Stimulated activated CD4-positive, alpha-beta T cell treated with anti-CD3 and anti-CD28 coated beads, Interleukin-12 subunit alpha, Interleukin-12 subunit beta, amount 100 ng/mL, for 48 hours (primary cell): Measurements from ENCODE around the gene CCIN.
"Not testable (repeated sequence)": the region's sequence is repeated elsewhere in the genome, so short reads cannot be mapped to it uniquely, and the experiment has no call there.

ENCODE experiments used
- DNase-seq, 3 donors: peaks; one replicate each; pipeline ENCODE4 v3.0.0-alpha.2; 2020; ENCODE audit warnings: low read depth in 2 of 3, low spot score in 1 of 3

CCIN gene

DNA sequence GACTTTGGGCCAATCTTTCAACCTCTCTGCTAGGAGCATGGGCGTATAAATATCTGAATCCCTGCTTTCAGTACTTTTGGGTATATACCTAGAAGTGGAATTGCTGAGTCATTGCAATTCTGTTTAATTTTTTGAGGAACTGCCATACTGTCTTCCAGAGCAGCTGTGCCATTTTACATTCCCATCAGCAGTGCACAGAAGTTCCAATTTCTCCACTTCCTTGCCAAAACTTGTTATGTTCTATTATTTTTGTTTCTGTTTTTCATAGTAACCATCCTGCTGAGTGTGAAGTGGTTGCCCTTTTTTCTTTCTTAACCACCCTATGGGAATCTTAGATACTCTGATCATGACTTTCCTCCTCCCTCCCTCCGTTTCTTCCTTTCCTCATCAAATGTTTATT is 11.1 kb upstream of the CCIN start:
- DNase-seq: no peak

DNA sequence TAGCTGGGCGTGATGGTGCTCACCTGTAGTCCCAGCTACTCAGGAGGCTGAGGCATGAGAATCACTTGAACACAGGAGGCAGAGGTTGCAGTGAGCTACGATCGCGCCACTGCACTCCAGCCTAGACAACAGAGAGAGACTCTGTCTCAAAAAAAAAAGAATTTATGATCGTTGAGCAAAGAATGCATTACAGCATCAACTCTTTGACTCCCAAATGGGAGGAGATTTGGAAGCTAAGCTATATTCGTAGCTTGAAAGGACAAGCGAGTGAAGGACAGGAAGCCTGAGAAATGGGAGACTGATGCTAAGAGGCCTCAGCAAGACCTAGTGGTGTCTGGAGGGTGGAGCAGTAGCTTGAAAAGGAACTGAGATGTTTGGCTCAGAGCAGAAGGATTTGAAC is 10.3 kb upstream of the CCIN start:
- no peak for DNase-seq

DNA sequence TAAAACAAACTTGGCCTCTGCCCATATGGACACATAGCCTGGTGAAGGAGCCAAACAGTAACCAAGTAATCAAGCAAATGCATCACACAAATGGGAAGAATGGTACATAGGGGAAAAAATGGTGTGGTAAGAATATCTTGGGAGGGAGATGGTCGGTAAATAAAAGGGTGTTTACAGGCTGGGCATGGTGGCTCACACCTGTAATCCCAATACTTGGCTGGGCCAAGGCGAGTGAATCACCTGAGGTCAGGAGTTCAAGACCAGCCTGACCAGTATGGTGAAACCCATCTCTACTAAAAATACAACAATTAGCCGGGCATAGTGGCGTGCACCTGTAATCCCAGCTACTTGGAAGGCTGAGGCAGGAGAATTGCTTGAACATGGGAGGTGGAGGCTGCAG is 9.7 kb upstream of the CCIN start:
- DNase-seq: not testable (repeated sequence)

DNA sequence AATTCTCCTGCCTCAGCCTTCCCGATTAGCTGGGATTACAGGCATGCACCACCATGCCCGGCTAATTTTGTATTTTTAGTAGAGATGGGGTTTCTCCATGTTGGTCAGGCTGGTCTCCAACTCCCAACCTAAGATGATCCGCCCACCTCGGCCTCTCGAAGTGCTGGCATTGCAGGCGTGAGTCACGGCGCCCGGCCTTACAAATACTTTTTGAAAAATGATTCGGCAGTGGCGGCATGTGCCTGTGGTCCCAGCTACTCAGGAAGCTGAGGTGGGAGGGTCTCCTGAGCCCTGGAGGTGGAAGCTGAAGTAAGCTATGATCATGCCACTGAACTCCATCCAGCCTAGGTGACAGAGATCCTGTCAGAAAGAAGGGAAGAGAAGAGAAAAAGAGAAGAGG is 9.1 kb upstream of the CCIN start:
- DNase-seq: not testable (repeated sequence)

DNA sequence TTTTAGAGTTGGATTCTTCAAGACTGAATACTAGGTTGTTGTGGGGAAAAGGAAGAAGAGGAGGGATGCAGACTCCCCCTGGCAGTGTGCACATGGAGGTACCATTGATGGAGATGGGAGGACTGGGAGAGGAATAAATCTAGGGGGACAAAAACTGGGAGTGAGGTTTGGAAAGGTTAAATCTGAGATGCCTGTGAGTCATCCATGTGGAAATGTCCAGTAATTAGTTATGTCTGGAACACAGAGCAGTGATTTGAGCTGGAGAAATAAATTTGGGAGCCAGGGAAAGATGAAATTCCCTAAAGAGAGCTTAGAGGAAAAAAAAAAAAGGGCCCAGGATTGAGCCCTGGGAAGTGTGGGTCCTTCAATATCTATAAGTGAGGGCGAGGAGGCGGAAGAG is 8.0 kb upstream of the CCIN start:
- no peak for DNase-seq

DNA sequence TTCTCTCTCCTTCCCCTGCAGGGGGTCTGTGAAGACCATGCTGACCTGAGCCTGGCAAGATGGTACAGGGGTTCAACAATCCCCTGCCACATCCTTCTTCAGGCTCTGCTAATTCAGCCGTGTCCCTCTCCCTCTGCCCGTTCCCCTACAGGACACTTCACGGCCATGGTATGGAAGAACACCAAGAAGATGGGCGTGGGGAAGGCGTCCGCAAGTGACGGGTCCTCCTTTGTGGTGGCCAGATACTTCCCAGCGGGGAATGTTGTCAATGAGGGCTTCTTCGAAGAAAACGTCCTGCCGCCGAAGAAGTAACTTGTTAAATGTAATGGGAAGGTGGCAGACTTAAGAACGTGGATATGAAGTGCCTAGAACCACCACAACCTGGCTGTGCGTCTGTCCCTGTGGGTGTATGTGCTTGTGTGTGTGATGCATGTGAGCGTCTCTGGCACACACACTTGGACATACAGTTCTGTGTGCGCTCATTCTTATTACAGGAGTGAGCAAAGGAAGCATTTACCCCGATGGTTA is 6.9 kb upstream of the CCIN start:
- DNase-seq: no peak

DNA sequence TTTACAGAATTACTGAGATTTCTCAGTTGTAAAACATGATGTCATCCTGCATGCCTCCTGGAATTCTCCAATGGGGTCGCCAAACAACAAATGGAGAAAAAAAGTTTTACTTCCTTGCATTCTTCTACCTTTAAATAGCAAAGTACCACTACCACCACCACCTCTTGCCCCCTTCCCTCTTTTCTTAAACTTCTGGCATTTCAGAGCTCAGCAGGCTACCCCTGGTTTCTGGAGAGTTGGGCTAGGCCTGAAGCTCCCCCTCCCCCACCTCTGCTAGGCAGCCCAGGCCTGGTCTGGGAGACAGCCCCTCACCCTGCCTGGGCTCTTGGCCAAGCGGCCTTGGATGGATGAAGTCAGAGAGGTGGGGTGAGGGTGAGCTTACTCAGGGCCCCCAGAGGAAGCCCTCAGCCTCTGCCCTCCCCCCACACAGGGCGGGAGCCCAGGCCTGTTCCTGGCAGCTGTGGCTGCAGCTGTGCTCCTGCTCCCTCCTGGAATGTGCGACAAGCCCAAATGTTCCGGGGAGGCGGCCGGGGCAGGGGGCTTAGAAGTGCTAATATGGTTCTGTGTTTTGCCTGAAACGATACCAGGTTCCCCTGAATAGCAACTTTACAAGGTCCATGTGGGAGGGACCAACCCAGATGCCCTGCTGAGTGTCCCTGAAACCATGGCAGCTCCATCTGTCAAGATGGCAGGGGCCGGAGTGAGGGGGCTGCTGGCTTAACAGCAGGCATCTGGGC is 6.0 kb upstream of the CCIN start:
- DNase-seq: no peak

DNA sequence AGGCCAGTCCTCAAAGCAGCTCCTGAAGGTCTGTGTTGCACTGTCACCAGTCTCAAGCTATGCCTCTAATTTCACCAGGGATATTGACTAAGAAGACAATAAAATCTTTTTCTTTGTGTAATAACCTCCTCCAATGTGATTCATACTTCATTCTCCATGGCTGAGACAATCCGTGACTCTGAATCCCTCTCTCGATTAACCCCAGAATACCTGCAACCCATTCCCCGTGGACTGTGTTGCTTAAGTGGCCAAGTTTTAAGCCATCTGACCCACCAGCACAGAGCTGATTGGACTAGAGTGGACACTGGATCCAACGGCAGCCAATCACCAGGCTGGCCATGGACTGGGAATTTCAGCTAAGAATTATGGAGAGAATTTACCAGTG is 5.4 kb upstream of the CCIN start:
- DNase-seq: no peak

DNA sequence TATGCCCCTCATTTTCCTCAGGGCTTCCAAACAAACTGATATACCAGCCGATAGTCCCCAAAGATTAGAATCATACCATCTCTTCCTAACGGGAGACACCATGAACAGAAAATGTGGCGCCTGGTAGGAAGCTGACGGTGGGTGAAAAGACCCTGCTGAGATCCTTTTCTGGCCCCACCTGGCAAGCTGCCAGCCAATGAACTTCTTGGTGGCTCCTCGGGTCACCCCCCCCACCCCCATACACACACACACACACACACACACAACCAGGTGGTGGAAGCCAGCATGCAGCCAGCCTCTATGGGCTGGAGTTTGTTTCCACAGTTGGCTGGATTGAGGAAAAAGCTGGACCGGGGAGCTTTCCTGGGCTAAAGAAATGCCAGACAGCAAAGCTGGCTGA is 4.8 kb upstream of the CCIN start:
- DNase-seq: no peak

DNA sequence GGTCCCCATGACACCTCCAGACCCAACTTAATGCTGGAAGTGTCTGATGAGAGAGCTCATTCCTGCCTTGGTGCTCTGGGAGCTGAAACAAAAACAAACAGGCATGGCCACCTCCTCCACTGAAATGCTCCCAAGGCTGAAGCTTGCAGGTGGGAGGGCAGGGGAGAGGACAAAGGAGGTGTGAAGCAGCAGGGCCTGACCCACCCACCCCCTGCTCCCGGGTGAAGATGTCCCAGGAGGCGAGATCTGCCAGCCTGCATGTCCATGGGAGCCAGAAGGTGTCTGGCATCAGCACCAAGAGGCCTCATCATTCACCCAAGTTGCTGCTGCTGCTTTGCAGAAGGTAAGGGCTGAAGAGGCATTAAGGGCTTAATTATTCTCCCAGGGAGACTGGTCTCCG is 4.2 kb upstream of the CCIN start:
- no peak for DNase-seq

DNA sequence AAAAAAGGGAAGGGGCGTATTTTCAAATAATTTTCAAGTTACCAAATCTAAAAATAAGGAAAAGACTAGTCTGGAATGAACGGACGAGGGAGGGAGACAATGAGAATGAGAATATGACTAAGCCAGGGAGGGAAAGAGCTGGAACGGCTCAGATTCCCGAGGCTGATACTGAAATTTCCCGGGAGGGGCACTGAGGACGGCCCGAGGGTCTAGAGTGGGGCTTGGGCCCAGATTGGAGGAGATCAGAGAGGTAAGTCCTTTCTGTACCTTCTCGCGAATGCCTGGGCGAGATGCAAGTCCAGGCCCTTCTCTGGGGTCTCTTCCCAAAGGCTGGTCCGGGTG is 3.4 kb upstream of the CCIN start:
- no peak for DNase-seq

DNA sequence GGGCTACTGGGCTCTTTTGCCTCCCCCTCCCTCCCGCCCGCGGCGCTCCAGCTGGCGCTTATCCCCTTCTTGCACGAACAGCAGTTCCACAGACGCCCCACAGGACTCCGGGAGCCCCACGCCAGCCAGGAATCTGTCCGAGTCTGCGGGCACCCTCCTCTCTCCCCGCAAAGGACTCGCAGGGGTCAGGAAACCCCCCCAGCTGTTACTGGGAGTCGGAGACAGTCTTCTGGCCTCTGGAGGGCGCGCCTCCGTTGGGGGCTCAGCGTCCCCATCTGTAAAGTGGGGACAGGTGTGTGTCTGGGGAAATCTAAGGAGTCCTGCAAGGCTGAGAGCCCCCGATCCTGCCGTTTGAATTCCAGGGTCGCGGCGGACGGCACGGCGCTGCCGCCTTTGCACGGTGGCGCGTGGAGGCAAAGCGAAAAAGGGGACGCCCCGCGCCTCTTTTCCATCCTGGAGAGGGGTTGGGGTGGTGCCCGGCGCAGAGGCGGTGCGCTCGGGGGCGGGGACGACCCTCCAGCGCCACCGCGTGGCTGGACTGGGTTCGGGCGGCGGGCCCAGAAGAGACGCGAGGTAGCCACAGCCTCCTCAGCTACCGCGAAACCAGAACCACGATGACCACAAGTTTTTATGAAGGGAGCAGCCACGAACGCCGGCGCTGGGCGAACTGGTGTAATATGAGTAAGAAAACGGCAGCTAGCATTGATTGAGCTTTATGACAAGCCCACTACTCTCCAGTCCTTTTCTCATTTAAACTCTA is 2.8 kb upstream of the CCIN start:
- peak; percentile 68 to 82 (median 80) for DNase-seq

DNA sequence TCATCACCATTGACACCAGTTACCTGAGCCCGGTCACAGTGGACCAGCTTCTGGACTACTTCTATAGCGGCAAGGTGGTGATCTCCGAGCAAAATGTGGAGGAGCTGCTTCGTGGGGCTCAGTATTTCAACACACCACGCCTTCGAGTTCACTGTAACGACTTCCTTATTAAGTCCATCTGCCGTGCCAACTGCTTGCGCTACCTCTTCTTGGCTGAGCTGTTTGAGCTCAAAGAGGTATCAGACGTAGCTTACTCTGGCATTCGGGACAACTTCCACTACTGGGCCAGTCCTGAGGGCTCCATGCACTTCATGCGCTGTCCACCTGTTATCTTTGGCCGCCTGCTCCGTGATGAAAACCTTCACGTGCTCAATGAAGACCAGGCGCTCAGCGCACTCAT is 520 bp downstream of the CCIN start:
- DNase-seq: no peak

DNA sequence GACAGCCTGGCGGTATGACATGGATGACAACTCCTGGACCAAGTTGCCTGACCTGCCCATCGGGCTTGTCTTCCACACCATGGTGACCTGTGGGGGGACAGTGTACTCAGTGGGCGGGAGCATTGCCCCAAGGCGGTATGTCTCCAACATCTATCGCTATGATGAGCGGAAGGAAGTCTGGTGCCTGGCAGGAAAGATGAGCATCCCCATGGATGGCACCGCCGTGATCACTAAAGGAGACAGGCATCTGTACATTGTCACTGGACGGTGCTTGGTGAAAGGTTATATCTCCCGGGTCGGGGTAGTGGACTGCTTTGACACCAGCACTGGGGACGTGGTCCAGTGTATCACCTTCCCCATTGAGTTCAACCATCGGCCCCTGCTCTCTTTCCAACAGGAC is 1.3 kb downstream of the CCIN start:
- DNase-seq: no peak

DNA sequence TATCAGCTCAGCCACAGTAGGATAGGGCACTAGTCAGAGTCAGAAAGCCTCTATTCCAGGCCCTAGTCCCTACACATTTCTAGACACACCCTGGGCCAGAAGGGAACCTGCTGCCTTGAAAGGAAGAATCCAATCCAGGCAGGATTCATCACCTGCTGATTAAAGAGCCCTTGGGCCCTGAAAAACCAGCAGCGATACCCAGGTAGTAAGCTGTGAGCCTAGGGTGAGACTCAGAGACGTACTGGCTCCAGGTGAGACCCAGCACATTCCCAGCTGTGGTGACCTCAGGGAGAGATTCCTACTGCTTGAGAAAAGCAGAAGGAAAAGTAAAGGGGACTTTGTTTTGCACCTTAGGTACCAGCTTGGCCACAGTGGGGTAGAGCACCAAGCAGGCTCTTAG is 4.7 kb downstream of the CCIN start:
- no peak for DNase-seq

DNA sequence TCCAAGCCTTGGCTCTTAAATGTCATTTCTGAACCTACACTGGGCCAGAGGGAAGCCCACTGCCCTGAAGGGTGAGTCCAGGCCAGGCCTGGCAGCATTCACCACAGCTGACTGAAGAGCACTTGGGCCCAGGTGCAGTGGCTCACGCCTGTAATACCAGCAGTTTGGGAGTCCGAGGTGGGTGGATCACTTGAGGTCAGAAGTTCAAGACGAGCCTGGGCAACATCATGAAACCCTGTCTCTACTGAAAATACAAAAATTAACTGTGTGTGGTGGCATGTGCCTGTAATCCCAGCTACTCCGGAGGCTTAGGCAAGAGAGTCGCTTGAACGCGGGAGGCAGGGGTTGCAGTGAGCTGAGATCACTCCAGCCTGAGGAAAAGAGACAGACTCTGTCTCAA is 5.1 kb downstream of the CCIN start:
- no peak for DNase-seq

DNA sequence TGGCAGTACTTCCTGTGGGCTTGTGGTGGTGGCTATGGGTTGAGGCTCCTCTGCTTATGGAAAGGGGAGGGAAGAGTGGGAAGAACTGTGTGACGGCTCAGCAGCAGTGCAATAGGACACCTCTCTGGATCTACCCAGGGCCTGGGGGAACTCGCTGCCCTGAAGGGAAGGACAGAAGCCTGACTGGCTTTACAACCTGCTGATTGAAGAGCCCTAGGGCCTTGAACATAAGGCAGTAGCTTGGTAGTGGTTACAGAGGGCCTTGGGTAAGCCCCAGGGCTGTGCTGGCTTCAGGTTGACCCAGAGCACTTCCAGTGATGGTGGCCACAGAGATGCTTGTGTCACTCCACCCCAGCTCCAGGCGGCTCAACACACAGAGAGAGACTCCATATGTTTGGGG is 5.5 kb downstream of the CCIN start:
- DNase-seq: no peak

DNA sequence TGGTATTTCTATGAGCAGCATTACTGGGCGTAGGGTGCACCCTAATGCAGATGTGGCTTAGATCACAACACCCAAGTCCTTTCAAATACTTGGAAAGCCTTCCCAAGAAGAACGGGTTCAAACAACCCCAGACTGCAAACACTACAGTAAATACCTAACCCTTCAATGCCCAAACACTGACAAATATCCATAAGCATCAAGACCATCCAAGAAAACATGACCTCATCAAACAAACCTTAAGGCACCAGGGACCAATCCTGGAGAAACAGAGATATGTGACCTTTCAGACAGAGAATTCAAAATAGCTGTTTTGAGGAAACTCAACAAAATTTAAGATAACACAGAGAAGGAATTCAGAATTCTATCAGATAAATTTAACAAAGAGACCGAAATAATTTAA is 6.0 kb downstream of the CCIN start:
- not testable (repeated sequence) for DNase-seq

DNA sequence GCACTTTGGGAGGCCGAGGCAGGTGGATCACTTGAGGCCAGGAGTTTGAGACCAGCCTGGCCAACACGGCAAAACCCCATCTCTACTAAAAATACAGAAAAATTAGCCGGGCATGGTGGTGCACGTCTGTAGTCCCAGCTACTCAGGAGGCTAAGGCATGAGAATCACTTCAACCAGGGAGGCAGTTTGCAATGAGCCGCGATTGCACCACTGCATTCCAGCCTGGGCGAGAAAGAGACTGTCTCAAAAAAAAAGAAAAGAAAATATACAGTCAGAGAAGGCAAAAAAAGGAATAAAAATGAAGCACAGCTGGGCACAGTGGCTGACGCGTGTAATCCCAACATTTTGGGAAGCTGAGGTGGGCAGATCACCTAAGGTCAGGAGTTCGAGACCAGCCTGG is 7.3 kb downstream of the CCIN start:
- DNase-seq: not testable (repeated sequence)

DNA sequence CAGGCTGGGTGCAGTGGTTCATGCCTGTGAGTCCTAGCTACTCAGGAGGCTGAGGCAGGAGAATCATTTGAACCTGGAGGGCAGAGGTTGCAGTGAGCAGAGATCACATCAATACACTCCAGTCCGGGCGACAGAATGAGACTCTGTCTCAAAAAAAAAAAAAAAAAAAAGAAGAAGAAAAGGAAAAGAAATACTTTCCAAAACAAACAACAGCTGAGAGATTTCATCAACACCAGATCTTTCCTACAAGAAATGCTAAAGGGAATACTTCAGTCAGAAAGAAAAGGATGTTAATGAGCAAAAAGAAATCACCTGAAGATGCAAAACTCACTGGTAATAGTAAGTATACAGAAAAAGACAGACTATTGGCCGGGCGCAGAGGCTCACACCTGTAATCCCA is 8.4 kb downstream of the CCIN start:
- no peak for DNase-seq

DNA sequence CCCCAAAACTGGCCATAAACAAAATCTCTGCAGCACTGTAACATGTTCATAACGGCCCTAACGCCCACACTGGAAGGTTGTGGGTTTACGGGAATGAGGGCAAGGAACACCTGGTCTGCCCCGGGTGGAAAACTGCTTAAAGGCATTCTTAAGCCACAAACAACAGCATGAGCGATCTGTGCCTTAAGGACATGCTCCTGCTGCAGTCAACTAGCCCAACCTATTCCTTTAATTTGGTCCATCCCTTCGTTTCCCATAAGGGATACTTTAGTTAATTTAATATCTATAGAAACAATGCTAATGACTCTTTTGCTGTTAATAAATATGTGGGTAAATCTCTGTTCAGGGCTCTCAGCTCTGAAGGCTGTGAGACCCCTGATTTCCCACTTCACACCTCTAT is 11.1 kb downstream of the CCIN start:
- DNase-seq: not testable (repeated sequence)

DNA sequence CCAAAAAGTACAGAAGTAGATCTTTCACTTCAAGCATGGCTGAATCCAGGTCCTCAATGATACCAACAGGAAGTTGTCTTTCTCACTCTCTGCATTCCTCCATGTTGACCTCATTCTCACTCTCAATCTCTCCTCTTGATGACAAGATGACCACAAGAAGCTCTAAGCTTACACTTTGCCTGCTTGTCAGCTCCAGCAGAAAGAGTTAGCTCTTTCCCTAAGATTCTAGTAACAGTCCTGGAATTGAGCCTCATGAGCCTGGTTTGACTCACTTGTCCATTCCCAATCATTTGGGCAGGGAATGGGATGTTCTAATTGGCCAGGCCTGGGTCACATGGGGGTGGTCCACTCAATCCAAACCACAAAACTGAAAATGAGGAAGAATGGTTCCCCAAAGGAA is 18.2 kb downstream of the CCIN start:
- no peak for DNase-seq

DNA sequence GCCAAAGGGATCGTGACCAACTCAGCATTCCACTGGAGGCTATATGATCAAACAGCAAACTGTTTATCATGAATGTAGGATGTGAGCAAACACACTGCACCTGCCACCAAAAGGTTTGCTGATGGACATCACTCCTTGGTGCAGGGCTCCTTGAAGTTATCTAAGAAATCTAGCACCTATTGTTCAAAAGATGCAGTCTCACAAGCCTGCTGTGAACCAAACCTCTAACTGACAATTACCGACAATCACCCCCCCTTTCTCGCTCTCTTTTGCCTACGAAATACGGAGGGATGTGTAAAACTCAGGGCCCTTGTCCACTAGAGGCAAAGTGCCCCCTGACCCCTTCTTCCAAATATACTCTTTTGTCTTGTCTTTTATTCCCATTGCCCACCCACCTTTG is 19.0 kb downstream of the CCIN start:
- DNase-seq: no peak
